Stimulated activated CD4-positive, alpha-beta T cell treated with anti-CD3 and anti-CD28 coated beads, Interleukin-15, amount 100 ng/mL, for 48 hours (primary cell): ENCODE data around the gene MARF1.
"Not testable (repeated sequence)": the region's sequence is repeated elsewhere in the genome, so short reads cannot be mapped to it uniquely, and the experiment has no call there.

Experiments used
- DNase-seq, 2 donors: peaks; one replicate each; pipeline ENCODE4 v3.0.0-alpha.2; 2020; ENCODE audit warnings: low read depth in 2 of 2

MARF1 gene

DNA sequence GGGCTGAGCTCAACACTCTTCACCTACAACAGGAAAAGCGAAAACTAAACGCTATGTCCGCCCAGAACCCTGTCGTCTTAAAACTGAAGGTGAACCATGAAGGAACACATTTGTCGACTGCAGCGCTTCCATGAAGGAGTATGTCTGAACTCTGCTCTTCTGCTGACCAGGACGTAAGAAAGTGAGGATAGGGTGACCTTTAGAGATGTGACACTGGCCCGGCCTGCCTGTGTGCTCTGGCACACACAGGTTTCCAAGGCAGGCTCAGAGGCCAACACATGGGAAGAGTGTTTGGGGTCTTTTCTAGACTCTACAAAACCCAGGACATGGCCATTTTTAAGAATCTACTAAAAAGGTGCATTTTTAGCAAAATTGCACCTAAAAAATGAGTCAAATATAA is 21.1 kb downstream of the MARF1 start:
- no peak for DNase-seq

DNA sequence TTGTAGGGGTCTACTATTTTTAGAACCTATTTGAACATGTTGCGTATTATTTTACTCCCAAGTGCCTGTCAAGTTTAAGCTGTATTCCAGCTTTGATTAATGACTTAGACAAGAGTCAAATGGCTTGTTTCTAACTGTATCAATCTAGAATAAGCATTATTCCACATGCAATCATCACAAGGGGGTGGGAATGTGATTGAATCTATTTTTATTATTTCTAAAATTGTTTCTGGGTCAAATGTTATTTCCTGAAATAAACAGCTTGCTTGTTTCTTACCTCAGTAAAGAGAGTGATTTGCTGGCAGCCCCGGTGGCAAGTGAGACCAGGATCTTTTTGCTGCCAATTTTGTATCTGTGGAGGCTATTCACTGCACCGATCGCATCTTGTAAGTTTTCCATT is 21.5 kb downstream of the MARF1 start:
- DNase-seq = no peak

- DNase-seq = no peak
Measured at GRCh38 chr16:15620611-15621195, 22.3 kb downstream of the MARF1 start.

GRCh38 chr16:15618392-15618791 is 24.6 kb downstream of the MARF1 start:
- no peak for DNase-seq

DNA sequence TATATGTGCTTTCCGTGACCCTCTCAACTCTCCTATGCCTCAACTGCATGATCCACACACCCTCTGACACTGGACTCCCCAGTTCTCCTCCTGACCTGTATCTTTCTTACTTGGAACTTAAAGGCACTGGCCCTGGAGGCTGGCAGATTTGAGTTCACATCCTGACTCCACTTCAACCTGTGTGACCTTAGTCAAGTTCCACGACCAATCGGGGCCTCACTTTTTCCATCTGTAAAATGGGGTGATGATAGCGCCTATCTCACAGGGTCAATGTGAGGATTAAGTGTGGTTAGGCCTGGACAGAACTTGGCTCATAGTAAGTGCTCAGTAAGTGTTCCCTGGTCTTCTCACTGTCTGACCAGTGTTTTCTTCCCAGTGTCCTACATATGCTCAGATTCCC is 25.1 kb downstream of the MARF1 start:
- DNase-seq = no peak

DNA sequence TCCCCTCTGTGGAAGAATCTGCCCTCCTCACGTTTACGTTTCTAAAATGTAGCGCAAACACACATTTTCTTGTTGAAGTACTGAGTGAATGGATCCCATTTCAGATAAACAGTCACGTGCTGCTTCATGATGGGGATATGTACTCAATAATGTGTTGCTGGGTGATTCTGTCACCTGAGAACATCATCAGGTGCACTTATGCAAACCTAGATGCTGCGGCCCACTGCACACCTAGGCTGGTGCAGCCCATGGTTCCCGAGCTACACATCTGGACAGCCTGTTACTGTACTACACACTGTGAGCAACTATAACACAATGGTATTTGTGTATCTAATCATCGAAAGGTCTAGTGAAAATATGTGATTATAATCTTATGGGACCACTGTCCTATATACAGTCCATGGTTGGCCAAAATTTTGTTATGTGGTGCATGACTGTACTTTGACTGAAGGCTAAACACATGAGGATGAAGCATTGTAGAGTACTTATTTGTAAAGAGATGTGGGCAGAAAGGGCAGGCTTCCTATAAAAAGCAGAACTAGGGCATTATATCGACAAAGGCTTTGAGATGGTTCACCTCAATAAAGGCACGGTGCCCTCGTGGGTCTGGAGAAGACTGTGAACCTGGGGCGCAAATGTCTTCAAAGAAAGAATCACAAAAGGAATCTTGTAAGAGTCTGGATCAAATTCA is 26.3 kb downstream of the MARF1 start:
- no peak for DNase-seq

- DNase-seq = no peak
Measured at GRCh38 chr16:15616012-15616411, 26.9 kb downstream of the MARF1 start.

DNA sequence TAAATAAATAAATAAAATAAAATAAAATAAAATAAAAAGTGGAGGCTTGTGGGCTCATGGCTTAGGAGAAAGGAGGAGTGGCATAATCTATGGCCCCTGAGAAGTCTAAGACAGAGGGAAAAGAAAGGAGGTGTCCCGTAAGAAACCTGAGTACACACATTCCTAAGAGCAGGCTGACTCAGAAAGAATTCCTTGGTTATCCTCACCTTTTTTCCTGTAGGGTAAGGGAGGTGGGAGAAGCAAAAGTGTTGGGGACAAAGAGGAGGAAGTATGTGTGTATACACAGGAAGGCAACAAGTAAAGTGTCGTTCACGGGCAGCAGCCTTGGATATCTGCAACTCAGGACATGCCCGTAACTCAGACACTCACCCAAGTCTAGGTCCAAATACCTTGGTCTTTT is 29.3 kb downstream of the MARF1 start:
- no peak for DNase-seq

DNA sequence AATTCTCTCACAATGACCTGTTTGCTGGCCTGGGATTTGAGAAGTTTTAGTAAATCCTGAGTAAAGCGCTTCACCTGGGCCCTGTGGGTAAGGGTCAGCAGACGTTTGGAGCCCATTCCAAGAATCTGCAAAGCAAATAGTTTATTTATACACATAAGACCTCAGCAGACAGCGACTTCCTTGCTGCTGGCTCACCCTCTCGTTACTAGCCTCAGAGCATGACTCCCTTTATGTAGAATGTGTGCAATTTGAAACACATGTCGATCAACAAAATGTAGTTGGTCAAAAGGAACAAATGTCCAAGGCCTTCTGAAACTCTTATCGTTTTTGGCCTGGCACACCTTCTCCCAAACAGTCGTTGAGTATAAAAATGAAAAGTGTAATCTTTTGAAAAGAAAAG is 31.3 kb downstream of the MARF1 start:
- DNase-seq = no peak

DNA sequence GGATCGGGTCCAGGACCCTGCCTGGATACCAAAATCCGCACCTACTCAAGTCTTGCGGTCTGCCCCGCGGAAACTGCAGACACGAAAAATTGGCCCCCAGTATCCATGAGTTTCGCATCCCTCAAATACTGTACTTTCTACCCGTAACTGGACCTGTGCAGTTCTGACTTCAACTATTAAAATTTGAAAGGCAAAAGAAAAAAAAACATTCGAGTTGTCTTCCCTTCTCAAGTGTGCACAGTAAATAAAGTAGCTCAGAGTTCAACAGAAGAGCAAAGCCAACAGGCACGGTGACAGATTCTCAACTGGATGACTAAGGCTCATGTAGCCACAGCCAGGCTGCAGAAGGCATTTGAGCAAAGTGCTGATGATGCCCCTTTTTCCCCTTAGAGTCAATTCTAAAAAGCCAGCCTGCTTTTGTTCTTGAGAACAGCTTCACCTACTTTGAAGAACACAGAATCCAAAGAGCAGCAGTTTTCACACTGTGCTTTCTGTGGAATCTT is 32.5 kb downstream of the MARF1 start:
- DNase-seq = no peak

GRCh38 chr16:15609286-15609649 is 33.7 kb downstream of the MARF1 start:
- DNase-seq = no peak

DNA sequence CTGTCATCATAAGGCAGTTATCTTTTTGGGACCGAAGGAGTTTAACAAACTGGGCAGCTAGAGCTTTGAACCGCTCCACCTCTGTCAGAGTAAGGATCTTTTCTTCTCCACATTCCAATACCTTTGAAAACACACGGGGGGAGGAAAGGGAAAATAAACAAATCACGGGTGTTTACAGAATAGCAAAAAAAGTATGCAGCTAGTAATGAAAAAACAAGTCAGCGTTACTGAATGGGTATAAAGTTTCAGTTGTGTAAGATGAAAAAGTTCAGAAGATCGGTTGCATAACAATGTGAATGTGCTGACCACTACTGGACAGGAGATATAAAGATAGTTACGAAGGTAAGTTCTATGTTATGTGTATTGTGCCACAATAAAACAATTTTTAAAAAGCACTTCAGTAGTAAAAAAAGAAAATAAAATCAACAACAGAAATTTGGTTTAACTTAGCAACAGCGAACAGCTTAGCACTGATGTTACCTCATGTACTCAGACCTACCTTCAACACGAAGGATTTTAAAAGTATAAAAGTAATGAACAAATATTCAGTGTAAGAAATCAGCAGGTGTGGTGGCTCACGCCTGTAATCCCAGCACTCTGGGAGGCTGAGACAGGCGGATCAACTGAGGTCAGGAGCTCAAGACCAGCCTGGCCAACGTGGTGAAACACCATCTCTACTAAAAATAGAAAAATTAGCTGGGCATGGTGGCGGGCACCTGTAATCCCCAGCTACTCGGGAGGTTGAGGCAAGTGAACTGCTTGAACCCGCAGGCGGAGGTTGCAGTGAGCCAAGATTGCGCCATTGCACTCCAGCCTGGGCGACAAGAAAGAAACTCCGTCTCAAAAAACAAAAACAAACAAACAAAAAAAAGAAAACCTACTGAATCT is 34.3 kb downstream of the MARF1 start:
- DNase-seq = no peak

DNA sequence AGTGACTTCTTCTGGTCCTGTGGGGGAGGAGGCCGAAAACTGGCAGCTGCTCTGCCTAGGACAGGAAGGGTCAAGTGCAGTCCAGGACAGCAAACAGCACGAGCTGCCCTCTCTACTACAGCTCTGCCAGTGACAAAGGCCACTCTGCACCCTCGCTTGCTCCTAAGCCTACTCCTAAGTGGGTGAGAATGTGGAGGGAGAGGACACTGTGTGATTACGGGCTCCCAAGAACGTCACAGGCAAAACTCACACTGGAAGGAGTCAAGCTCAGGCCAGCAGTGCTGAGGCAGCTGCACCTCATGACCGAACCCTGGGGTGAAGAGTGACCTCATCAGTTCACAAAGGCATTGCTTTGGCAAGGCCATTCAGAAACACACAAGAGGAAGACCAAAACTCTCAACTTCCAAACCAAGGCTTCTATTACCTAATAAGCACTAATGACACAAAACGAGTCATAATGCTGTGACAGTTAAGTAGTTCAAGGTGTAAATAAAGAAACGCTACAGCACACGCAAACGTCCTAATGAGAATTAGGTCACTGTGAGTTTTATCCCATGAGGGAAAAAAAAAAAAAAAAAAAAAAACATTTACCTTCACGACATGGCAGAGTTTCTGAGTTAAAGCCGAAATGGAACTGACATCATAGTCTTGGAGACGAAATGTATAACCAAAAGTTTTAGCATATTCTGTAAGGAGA is 35.1 kb downstream of the MARF1 start:
- DNase-seq = no peak

DNA sequence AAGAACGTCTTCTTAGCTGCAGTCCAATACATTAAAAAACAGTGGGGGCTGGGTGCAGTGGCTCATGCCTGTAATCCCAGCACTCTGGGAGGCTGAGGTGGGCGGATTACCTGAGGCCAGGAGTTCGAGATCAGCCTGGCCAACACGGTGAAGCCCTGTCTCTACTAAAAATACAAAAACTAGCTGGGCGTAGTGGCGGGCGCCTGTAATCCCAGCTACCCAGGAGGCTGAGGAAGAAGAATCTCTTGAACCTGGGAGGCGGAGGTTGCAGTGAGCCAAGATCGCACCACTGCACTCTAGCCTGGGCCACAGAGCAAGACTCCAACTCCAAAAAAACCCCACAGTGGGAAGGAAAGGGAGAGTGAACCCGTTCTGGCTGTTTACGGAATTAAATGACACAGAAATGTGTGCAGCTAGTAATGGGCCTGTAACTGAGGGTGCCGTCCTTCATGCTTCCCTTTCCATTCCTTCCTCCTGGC is 35.7 kb downstream of the MARF1 start:
- not testable (repeated sequence) for DNase-seq

GRCh38 chr16:15606518-15607220 is 36.3 kb downstream of the MARF1 start:
- DNase-seq = no peak

GRCh38 chr16:15605839-15606517 is 37.0 kb downstream of the MARF1 start:
- DNase-seq = no peak

GRCh38 chr16:15604460-15605440 is 38.2 kb downstream of the MARF1 start:
- no peak for DNase-seq

GRCh38 chr16:15602285-15603044 is 40.5 kb downstream of the MARF1 start:
- no peak for DNase-seq
